ENCODE data around the gene LRRC31. TPM values are rescaled to one million over a fixed set of nuclear protein-coding genes. Genes with fewer than 3 reads are reported as not detected.
A peak's percentile ranks its signal among the peaks of the same experiment; 100 is the strongest.

The LRRC31 gene
- total and polyA plus RNA-seq, 2 donors (not counting 1 experiment from before 2014, with no cell fraction given): not detected

- no peaks in the 10 kb centered on the region for H3K36me3 ChIP-seq (ENCODE audit: control insufficient read depth, insufficient read depth, low read length)
- DNase-seq (ENCODE audit: low read depth in 2 of 2): no peak
- no peaks in the 10 kb centered on the region for H3K9me3 ChIP-seq (ENCODE audit: control insufficient read depth, insufficient read depth, low read depth, low read length)
- no peaks in the 10 kb centered on the region for H3K79me2 ChIP-seq (ENCODE audit: control insufficient read depth, insufficient read depth, low read length)
- peak overlapping the region in 3 of 4 experiments; percentile 2 to 3 (median 3) for H3K4me3 ChIP-seq (replicated peaks in 1 of 4; ENCODE audit: control extremely low read depth in 1 of 4, insufficient read depth in 1 of 4, low read depth in 3 of 4, low read length in 4 of 4)
- TF ChIP-seq EZH2 (IDR thresholded peaks at IDR 0.05; ENCODE audit: low read length, missing control alignments) (no peak), CTCF (conservative IDR thresholded peaks at IDR 0.05 in 1 of 2, IDR thresholded peaks at IDR 0.05 in 1 of 2; ENCODE audit: low read depth in 1 of 2, low read length in 2 of 2) (peak in 1 of 2 donors; percentile 25)
- no peaks in the 10 kb centered on the region for H4K20me1 ChIP-seq (ENCODE audit: control insufficient read depth, extremely low read depth, insufficient read depth, low read length)
- peak overlapping the region; percentile 26 for H2AFZ ChIP-seq (ENCODE audit: low read length)
- no peak overlapping the region for H3K9ac ChIP-seq (ENCODE audit: insufficient read depth, low read length)
- no peak overlapping the region for H3K27ac ChIP-seq (ENCODE audit: insufficient read depth, low read length)
- H3K4me2 ChIP-seq (ENCODE audit: extremely low read depth, insufficient read depth, low read length): no peak overlapping the region
- no peaks in the 10 kb centered on the region for H3K27me3 ChIP-seq (ENCODE audit: control insufficient read depth, insufficient read depth, low read length)
- H3K4me1 ChIP-seq (ENCODE audit: control insufficient read depth, extremely low read depth, insufficient read depth, low read length): peaks cover 5% of the 10 kb centered on the region
These were observed 55.8 kb downstream of the LRRC31 start for GRCh38 chr3:169813757-169814517.

GRCh38 chr3:169813278-169813677 lies 56.5 kb downstream of the LRRC31 start:
- Histone ChIP-seq H3K9me3 (ENCODE audit: control insufficient read depth, insufficient read depth, low read depth, low read length) (no peaks in the 10 kb centered on the region), H3K27me3 (ENCODE audit: control insufficient read depth, insufficient read depth, low read length) (no peaks in the 10 kb centered on the region), H3K9ac (ENCODE audit: insufficient read depth, low read length) (no peak overlapping the region), H2AFZ (ENCODE audit: low read length) (peak overlapping the region; percentile 35), H3K4me2 (ENCODE audit: extremely low read depth, insufficient read depth, low read length) (peak overlapping the region; percentile 98), H3K36me3 (ENCODE audit: control insufficient read depth, insufficient read depth, low read length) (no peaks in the 10 kb centered on the region), H3K79me2 (ENCODE audit: control insufficient read depth, insufficient read depth, low read length) (no peaks in the 10 kb centered on the region), H4K20me1 (ENCODE audit: control insufficient read depth, extremely low read depth, insufficient read depth, low read length) (no peaks in the 10 kb centered on the region), H3K27ac (ENCODE audit: insufficient read depth, low read length) (peak overlapping the region; percentile 68), H3K4me3 (replicated peaks in 1 of 4; ENCODE audit: control extremely low read depth in 1 of 4, insufficient read depth in 1 of 4, low read depth in 3 of 4, low read length in 4 of 4) (peak overlapping the region in 2 of 4 experiments; percentile 2 to 60), H3K4me1 (ENCODE audit: control insufficient read depth, extremely low read depth, insufficient read depth, low read length) (peaks cover 5% of the 10 kb centered on the region)
- no peak for TF ChIP-seq EZH2 (IDR thresholded peaks at IDR 0.05; ENCODE audit: low read length, missing control alignments)
- no peak for TF ChIP-seq CTCF (conservative IDR thresholded peaks at IDR 0.05 in 1 of 2, IDR thresholded peaks at IDR 0.05 in 1 of 2; ENCODE audit: low read depth in 1 of 2, low read length in 2 of 2)
- no peak for DNase-seq (ENCODE audit: low read depth in 2 of 2)

GRCh38 chr3:169812332-169813235 lies 57.2 kb downstream of the LRRC31 start, which contains the start of the genes LRRC34 and LRRIQ4:
Gene LRRC34 (minus strand): TSS chr3:169812904. CDS start chr3:169812548, 356 bp downstream.
Gene LRRIQ4 (plus strand): TSS chr3:169812870. CDS start chr3:169821922, 9,052 bp downstream.
- peak within 1 kb of the TSS; percentile 75 for H2AFZ ChIP-seq (ENCODE audit: low read length)
- H3K79me2 ChIP-seq (ENCODE audit: control insufficient read depth, insufficient read depth, low read length): no peaks in the 10 kb centered on the region
- H3K4me1 ChIP-seq (ENCODE audit: control insufficient read depth, extremely low read depth, insufficient read depth, low read length): peaks cover 5% of the 10 kb centered on the region
- TF ChIP-seq CTCF (conservative IDR thresholded peaks at IDR 0.05 in 1 of 2, IDR thresholded peaks at IDR 0.05 in 1 of 2; ENCODE audit: low read depth in 1 of 2, low read length in 2 of 2) (no peak), EZH2 (IDR thresholded peaks at IDR 0.05; ENCODE audit: low read length, missing control alignments) (no peak)
- peak within 1 kb of the TSS; percentile 98 for H3K4me2 ChIP-seq (ENCODE audit: extremely low read depth, insufficient read depth, low read length)
- H3K9ac ChIP-seq (ENCODE audit: insufficient read depth, low read length): peak within 1 kb of the TSS; percentile 68
- no peaks in the 10 kb centered on the region for H3K27me3 ChIP-seq (ENCODE audit: control insufficient read depth, insufficient read depth, low read length)
- peak within 1 kb of the TSS; percentile 33 to 60 (median 48) for H3K4me3 ChIP-seq (replicated peaks in 1 of 4; ENCODE audit: control extremely low read depth in 1 of 4, insufficient read depth in 1 of 4, low read depth in 3 of 4, low read length in 4 of 4)
- H3K27ac ChIP-seq (ENCODE audit: insufficient read depth, low read length): peak within 1 kb of the TSS; percentile 68
- no peaks in the 10 kb centered on the region for H3K9me3 ChIP-seq (ENCODE audit: control insufficient read depth, insufficient read depth, low read depth, low read length)
- no peaks in the 10 kb centered on the region for H4K20me1 ChIP-seq (ENCODE audit: control insufficient read depth, extremely low read depth, insufficient read depth, low read length)
- peak; percentile 79 to 81 for DNase-seq (ENCODE audit: low read depth in 2 of 2)
- H3K36me3 ChIP-seq (ENCODE audit: control insufficient read depth, insufficient read depth, low read length): no peaks in the 10 kb centered on the region
